Heart right ventricle (tissue), 16 donors: ENCODE measurements around the gene MED29. TPM values are rescaled to one million over a fixed set of nuclear protein-coding genes. Genes with fewer than 3 reads are reported as not detected.

Experiments
- ATAC-seq, 8 donors: fragments of 200-7000 bp; cut with Tn5 transposase; one replicate each; pipeline ENCODE4 v1.9.1; 2020; ENCODE audit warnings: mild to moderate bottlenecking in 8 of 8, moderate library complexity in 8 of 8, moderate number of reproducible peaks in 1 of 8
- DNase-seq, 2 donors: peaks; one replicate each; pipeline ENCODE4 v3.0.0-alpha.2; 2020
- H3K27ac ChIP-seq, 10 donors: fragments of 200-600 bp; sonication (generic) in 2 of 10; one replicate each; pipeline versions ENCODE4 v1.5.0 to v1.8.0; 2020 to 2022; ENCODE audit warnings: mild to moderate bottlenecking in 3 of 10
- H3K27me3 ChIP-seq, 7 donors: fragments of 200-600 bp; one replicate each; pipeline ENCODE4 v1.8.0; 2021 to 2022; ENCODE audit warnings: mild to moderate bottlenecking in 2 of 7
- H3K36me3 ChIP-seq, 9 donors: fragments of 200-600 bp; sonication (generic) in 1 of 9; one replicate each; pipeline versions ENCODE4 v1.5.0 to v1.8.0; 2020 to 2022; ENCODE audit warnings: mild to moderate bottlenecking in 2 of 9
- H3K4me1 ChIP-seq, 9 donors: fragments of 200-600 bp; sonication (generic) in 1 of 9; one replicate each; pipeline versions ENCODE4 v1.5.0 to v1.8.0; 2020 to 2022; ENCODE audit warnings: mild to moderate bottlenecking in 4 of 9
- H3K4me3 ChIP-seq, 10 donors: fragments of 200-600 bp; sonication (generic) in 2 of 10; one replicate each; pipeline versions ENCODE4 v1.5.0 to v1.8.0; 2020 to 2022; ENCODE audit warnings: mild to moderate bottlenecking in 7 of 10, moderate library complexity in 2 of 10
- H3K9me3 ChIP-seq, 11 donors: fragments of 200-600 bp in 10 of 11; sonication (generic) in 2 of 11; one replicate each; pipeline versions ENCODE4 v1.5.0 to v1.8.0; 2013 to 2022; ENCODE audit warnings: mild to moderate bottlenecking in 2 of 11, control low read depth in 1 of 11, moderate library complexity in 1 of 11
- WGBS, 2 donors: extraction: QIAGEN DNeasy Blood & Tissue Kit; methylation state at CpG; one replicate each; pipeline ENCODE4 v1.1.7; 2013; ENCODE audit warnings: inconsistent platforms in 1 of 2; 5-methylcytosine and 5-hydroxymethylcytosine counted together
- intact Hi-C, 10 donors: fragments of 100-400 bp; cut with DNase I; formaldehyde crosslinking; loops; one replicate each; pipeline versions ENCODE4 v1.11.1 to v1.14.2; 2022
- polyA plus RNA-seq, 2 donors: library from polyadenylated mRNA; stranded (reverse); fragments of 200-250 nt; gene quantifications; one replicate each; pipeline ENCODE4 v1.2.3, GENCODE V29; 2013
- total RNA-seq, 10 donors: library from RNA; stranded (reverse); fragmentation: NEBNext Ultra II Directional in 3 of 10; extraction: Animal tissue kit (Norgen Biotek cat#: 25700) in 3 of 10; gene quantifications; one replicate each; pipeline versions ENCODE4 v1.2.1 to v1.2.4, GENCODE V29; 2021 to 2023
- TF ChIP-seq, protein P1 (sequence below), 9 donors: fragments of 200-600 bp; sonication (generic) in 2 of 9; IDR thresholded peaks; one replicate each; pipeline versions ENCODE4 v1.5.0 to v1.8.0; 2021 to 2022; ENCODE audit warnings: antibody characterized with exemption in 9 of 9, mild to moderate bottlenecking in 5 of 9, moderate library complexity in 1 of 9
- donor health status: Arrhythmogenic right ventricular cardiomyopathy.
- donor health status: ischemic (EF 13 %, LVEDD 7.1; RV severe dilation, severe dysfunction).
- donor health status: healthy with polysubstance abuse.
- donor health status: DM: no; HTN: yes; CAD: no.
- donor health status: DM: no; HTN: no; CAD: no.
- donor health status: ischemic (EF 25% LVEDD 6.9; RV normal size, moderate dysfunction).
- donor health status: ischemic (EF 25% LVEDD 5.7; RV mildly dilated, moderate dysfunction).
- donor health status: healthy.
- donor health status: DM: yes; HTN: yes; CAD: no.
- donor health status: Ischemic cardiomyopathy.
- donor health status: ischemic (EF 35%, LVEDD 5.7; RV mildly dilated, moderate dysfunction).
- donor health status: nonischemic (EF 11% LVEDD 7.7; RV severe dilation, severe dysfunction).
- donor health status: DM: yes; HTN: yes; CAD: no.
- donor health status: PGD.
- donor health status: ischemic (EF 29% LVEDD 5.4; RV normal size, mild dysfunction).
- donor health status: nonischemic (EF 23%, LVEDD 6.1; RV moderate dilation, normal function).

Gene MED29
- total and polyA plus RNA-seq, 12 donors: 16.2 to 32.3 (median 27.1) TPM

DNA sequence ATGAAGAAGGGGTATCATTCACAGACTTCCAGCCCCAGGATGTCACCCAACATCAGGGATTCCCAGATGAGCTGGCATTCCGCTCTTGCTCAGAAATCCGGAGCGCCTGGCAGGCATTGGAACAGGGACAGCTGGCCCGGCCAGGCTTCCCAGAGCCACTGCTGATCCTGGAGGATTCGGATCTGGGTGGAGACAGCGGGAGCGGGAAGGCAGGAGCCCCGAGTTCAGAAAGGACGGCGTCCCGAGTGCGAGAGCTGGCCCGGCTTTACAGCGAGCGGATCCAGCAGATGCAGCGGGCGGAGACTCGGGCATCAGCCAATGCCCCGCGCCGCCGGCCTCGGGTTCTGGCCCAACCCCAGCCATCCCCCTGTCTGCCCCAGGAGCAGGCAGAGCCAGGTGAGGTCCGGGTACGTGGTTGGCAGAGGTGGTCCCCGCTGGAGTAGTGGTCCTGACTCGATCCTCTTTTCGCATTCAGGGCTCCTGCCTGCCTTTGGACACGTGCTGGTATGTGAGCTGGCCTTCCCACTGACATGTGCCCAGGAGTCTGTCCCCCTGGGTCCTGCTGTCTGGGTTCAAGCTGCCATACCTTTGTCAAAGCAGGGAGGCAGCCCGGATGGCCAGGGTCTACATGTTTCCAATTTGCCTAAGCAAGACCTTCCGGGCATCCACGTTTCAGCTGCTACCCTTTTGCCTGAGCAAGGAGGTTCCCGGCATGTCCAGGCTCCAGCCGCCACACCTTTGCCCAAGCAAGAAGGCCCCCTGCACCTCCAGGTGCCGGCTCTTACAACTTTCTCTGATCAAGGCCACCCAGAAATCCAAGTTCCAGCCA lies 32.3 kb downstream of the MED29 start:
- peaks cover 1 to 12% (median 9%) of the 10 kb centered on the region in 9 donors for H3K4me1 ChIP-seq
- H3K36me3 ChIP-seq: peaks cover 0 to 71% (median 0%) of the 10 kb centered on the region in 9 donors
- TF ChIP-seq, protein P1, sequence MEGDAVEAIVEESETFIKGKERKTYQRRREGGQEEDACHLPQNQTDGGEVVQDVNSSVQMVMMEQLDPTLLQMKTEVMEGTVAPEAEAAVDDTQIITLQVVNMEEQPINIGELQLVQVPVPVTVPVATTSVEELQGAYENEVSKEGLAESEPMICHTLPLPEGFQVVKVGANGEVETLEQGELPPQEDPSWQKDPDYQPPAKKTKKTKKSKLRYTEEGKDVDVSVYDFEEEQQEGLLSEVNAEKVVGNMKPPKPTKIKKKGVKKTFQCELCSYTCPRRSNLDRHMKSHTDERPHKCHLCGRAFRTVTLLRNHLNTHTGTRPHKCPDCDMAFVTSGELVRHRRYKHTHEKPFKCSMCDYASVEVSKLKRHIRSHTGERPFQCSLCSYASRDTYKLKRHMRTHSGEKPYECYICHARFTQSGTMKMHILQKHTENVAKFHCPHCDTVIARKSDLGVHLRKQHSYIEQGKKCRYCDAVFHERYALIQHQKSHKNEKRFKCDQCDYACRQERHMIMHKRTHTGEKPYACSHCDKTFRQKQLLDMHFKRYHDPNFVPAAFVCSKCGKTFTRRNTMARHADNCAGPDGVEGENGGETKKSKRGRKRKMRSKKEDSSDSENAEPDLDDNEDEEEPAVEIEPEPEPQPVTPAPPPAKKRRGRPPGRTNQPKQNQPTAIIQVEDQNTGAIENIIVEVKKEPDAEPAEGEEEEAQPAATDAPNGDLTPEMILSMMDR (IDR thresholded peaks at IDR 0.05): no peak
- WGBS, 2 donors: 85 to 88% methylated on average over 35 of the region's 35 CpGs
- H3K27ac ChIP-seq: no peak overlapping the region
- H3K27me3 ChIP-seq: no peaks in the 10 kb centered on the region
- DNase-seq (peak in 1 of 2 donors; percentile 9), ATAC-seq (no peak)
- H3K9me3 ChIP-seq: no peaks in the 10 kb centered on the region
- no peak overlapping the region for H3K4me3 ChIP-seq
- intact Hi-C loops: no loop called here

DNA sequence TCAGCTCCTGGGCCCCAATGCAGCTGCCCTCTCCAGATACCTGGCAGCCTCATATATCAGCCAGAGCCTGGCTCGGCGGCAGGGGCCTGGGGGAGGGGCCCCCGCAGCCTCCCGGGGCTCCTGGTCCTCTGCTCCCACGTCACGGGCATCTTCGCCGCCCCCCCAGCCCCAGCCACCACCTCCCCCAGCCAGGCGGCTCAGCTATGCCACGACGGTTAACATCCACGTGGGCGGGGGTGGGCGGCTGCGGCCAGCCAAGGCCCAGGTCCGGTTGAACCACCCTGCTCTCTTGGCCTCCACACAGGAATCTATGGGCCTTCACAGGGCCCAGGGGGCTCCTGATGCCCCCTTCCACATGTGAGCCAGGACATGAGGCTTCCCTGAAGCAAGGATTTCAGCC lies 33.8 kb downstream of the MED29 start:
- Histone ChIP-seq H3K27ac (no peak overlapping the region), H3K4me3 (no peak overlapping the region), H3K9me3 (no peaks in the 10 kb centered on the region), H3K27me3 (no peaks in the 10 kb centered on the region), H3K4me1 (peaks cover 10 to 22% (median 18%) of the 10 kb centered on the region in 9 donors), H3K36me3 (peaks cover 0 to 56% (median 0%) of the 10 kb centered on the region in 9 donors)
- DNase-seq (no peak), ATAC-seq (no peak)
- TF ChIP-seq, protein P1 (IDR thresholded peaks at IDR 0.05): no peak
- intact Hi-C loops: no loop called here
- WGBS, 2 donors: 80 to 81% methylated on average over 16 of the region's 16 CpGs

DNA sequence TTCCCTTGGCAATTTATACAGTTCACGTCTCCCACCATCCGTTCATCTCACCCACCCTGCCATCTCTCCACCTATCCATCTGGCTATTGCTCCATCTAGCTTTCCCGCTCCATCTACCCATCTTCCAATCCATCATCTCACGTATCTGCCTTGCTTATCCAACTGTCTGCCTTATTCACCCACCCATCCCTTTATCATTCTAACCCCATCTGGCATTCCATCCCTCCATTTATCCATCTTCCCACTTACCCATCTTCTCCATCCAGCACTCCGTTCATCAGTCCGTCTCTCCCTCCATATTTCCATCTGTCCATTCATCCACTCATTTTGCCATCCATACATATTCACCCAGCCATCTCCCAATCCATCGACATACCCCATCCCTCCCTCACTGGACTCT lies 34.6 kb downstream of the MED29 start:
- DNase-seq (no peak), ATAC-seq (no peak)
- Histone ChIP-seq H3K4me3 (no peak overlapping the region), H3K27ac (no peak overlapping the region), H3K9me3 (no peaks in the 10 kb centered on the region), H3K4me1 (peaks cover 10 to 26% (median 19%) of the 10 kb centered on the region in 9 donors), H3K27me3 (no peaks in the 10 kb centered on the region), H3K36me3 (peaks cover 0 to 48% (median 0%) of the 10 kb centered on the region in 9 donors)
- intact Hi-C loops: no loop called here
- TF ChIP-seq, protein P1 (IDR thresholded peaks at IDR 0.05): no peak
- 88 to 93% methylated on average over 7 of the region's 7 CpGs for WGBS, 2 donors

DNA sequence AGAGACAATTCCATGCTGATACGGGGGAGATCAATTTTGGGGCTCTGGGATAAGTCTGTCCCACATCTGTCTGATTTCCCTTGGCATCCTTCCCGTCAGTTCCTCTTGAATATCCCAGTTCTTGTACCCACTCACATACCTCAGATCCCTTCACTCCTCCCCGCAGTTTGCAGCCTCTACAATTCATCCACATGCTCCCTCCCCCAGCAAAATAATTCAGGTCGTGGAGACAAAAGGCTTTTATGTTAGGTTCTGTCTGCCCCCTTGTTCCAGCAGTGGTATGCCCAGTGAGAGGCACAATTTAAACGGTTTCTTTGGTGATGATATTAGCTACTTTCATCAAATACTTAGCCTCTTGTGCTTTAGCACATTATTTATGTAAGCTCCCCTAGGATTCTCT lies 35.0 kb downstream of the MED29 start:
- TF ChIP-seq, protein P1 (IDR thresholded peaks at IDR 0.05): no peak
- H3K27ac ChIP-seq: no peak overlapping the region
- intact Hi-C loops: no loop called here
- H3K4me1 ChIP-seq: peaks cover 10 to 30% (median 19%) of the 10 kb centered on the region in 9 donors
- no peak overlapping the region for H3K4me3 ChIP-seq
- H3K9me3 ChIP-seq: no peaks in the 10 kb centered on the region
- ATAC-seq: no peak
- DNase-seq: no peak
- 61% methylated on average over 5 of the region's 5 CpGs for WGBS, 2 donors
- H3K36me3 ChIP-seq: peaks cover 0 to 44% (median 0%) of the 10 kb centered on the region in 9 donors
- no peaks in the 10 kb centered on the region for H3K27me3 ChIP-seq
